Thymus (tissue), 11 donors: ENCODE data around the gene COQ10B. TPM values are rescaled to one million over a fixed set of nuclear protein-coding genes. Genes with fewer than 3 reads are reported as not detected.

ENCODE experiments used
- DNase-seq, 9 donors: peaks; one replicate each; pipeline ENCODE4 v3.0.0-alpha.2; 2013; ENCODE audit warnings: low spot score in 9 of 9, low read depth in 6 of 9, missing footprints in 1 of 9
- H3K27ac ChIP-seq, 2 donors: one replicate each; pipeline ENCODE4 v1.5.1; 2013; ENCODE audit warnings: control low read depth in 1 of 2, low read depth in 1 of 2, low read length in 1 of 2, mild to moderate bottlenecking in 1 of 2, moderate library complexity in 1 of 2
- H3K27me3 ChIP-seq, 2 donors: one replicate each; pipeline ENCODE4 v1.5.1; 2013; ENCODE audit warnings: low read length in 1 of 2; ENCODE audit not compliant: control insufficient read depth in 2 of 2, insufficient read depth in 1 of 2
- H3K36me3 ChIP-seq, 2 donors: one replicate each; pipeline ENCODE4 v1.5.1; 2013; ENCODE audit warnings: low read length in 1 of 2, mild to moderate bottlenecking in 1 of 2, moderate library complexity in 1 of 2; ENCODE audit not compliant: control insufficient read depth in 2 of 2, insufficient read depth in 2 of 2
- H3K4me1 ChIP-seq, 2 donors: one replicate each; pipeline ENCODE4 v1.5.1; 2013; ENCODE audit warnings: low read length in 2 of 2; ENCODE audit not compliant: control insufficient read depth in 2 of 2, insufficient read depth in 2 of 2
- H3K4me3 ChIP-seq, 2 donors: one replicate each; pipeline ENCODE4 v1.5.1; 2013; ENCODE audit warnings: low read length in 2 of 2, control low read depth in 1 of 2, mild to moderate bottlenecking in 1 of 2
- H3K9me3 ChIP-seq, 2 donors: one replicate each; pipeline ENCODE4 v1.5.1; 2013; ENCODE audit warnings: low read length in 1 of 2, mild to moderate bottlenecking in 1 of 2; ENCODE audit not compliant: control insufficient read depth in 2 of 2, insufficient read depth in 1 of 2
- WGBS: extraction: QIAGEN DNeasy Blood & Tissue Kit; methylation state at CpG from one replicate; pipeline ENCODE4 v1.1.7; 2013; 5-methylcytosine and 5-hydroxymethylcytosine counted together
- polyA plus RNA-seq: library from polyadenylated mRNA; stranded (reverse); fragments of 200-250 nt; gene quantifications from one replicate; pipeline ENCODE4 v1.2.3, GENCODE V29; 2013
- total RNA-seq: library from RNA; stranded (reverse); fragments of 120-200 nt; gene quantifications from one replicate; pipeline ENCODE4 v1.2.4, GENCODE V29; 2013
- donor health status: healthy.

Gene COQ10B
- total and polyA plus RNA-seq, 2 donors: 19.2 to 21.3 TPM

DNA sequence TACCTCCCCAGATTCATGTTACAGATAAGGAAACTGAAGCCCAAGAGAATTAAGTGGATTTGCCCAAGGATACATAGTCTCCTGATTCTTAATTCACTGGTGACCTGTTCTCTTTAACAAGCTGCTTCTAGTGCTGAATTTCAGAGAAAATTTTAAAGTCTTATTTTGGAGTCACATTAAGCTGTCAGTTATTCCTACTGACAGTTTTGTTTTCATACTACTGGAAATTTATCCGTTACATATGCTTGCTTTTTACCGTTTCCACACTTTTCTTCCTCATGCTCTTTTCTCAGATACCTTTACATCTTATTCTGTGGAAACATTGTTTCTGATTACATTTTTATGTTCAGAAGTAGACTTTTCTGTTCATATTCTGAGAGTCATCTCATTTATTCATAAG is 63.8 kb downstream of the COQ10B start:
- H3K27me3 ChIP-seq: no peaks in the 10 kb centered on the region
- 64% methylated on average over 2 of the region's 2 CpGs for WGBS
- H3K27ac ChIP-seq: peak overlapping the region in 1 of 2 donors; percentile 6
- H3K4me1 ChIP-seq: peaks cover 4 to 7% of the 10 kb centered on the region in 2 donors
- peaks cover 0 to 1% of the 10 kb centered on the region in 2 donors for H3K9me3 ChIP-seq
- H3K36me3 ChIP-seq: peaks cover 4 to 6% of the 10 kb centered on the region in 2 donors
- peak overlapping the region; percentile 82 to 99 for H3K4me3 ChIP-seq
- DNase-seq: no peak

Other genes starting within 250 kb of the COQ10B start
- gene ANKRD44, start 142.8 kb upstream of the COQ10B start, total RNA-seq: 72.9 TPM
- 25.2 TPM for gene ANKRD44, start 142.8 kb upstream of the COQ10B start, polyA plus RNA-seq
- 352 TPM for gene SF3B1, start 18.5 kb upstream of the COQ10B start, total RNA-seq
- 578 TPM for gene SF3B1, start 18.5 kb upstream of the COQ10B start, polyA plus RNA-seq
- gene HSPD1, start 46.3 kb downstream of the COQ10B start, total RNA-seq: 246 TPM
- gene HSPD1, start 46.3 kb downstream of the COQ10B start, polyA plus RNA-seq: 159 TPM
- gene HSPE1, start 46.8 kb downstream of the COQ10B start, total RNA-seq: 117 TPM
- gene HSPE1, start 46.8 kb downstream of the COQ10B start, polyA plus RNA-seq: 124 TPM
- gene MOB4, start 62.5 kb downstream of the COQ10B start, total RNA-seq: 36.7 TPM
- 43.5 TPM for gene MOB4, start 62.5 kb downstream of the COQ10B start, polyA plus RNA-seq
- gene RFTN2, start 222.0 kb downstream of the COQ10B start, total RNA-seq: 1.4 TPM
- 0.73 TPM for gene RFTN2, start 222.0 kb downstream of the COQ10B start, polyA plus RNA-seq